ENCODE data around the gene PTBP1.

PTBP1 gene

DNA sequence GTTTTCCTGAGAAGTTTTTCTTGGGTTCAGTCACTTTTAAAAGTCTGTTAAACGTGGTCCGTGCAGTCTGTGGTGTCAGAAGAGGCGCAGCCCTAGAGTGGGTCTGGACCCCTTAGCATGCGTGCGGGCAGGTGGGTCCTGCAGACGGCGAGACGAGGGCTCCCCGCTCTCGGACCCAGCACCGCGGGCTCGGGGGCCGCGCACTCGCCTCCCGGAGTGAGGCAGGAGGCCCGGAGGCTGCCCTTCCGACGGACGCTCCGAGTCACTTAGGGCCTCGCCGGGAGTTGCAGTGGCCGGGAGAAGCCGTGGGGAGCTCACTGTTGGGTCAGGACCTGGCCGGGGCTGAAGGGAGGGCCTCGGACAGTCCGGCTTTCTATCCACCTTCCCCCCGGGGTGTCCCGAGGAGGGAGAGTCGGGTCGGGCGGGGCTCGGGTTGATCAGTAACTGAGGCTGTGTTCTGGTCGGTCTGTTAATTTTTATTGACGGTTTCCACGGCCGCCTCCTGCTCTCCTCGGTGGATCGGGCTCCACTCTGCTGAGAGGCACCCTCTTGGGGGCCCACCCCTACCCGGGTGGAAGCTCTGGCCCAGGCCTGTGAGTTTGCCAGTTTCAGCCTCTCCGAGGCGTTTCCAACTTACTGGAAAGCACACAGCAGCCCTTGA is 1.3 kb downstream of the PTBP1 start:
- no peak for FAIRE-seq

DNA sequence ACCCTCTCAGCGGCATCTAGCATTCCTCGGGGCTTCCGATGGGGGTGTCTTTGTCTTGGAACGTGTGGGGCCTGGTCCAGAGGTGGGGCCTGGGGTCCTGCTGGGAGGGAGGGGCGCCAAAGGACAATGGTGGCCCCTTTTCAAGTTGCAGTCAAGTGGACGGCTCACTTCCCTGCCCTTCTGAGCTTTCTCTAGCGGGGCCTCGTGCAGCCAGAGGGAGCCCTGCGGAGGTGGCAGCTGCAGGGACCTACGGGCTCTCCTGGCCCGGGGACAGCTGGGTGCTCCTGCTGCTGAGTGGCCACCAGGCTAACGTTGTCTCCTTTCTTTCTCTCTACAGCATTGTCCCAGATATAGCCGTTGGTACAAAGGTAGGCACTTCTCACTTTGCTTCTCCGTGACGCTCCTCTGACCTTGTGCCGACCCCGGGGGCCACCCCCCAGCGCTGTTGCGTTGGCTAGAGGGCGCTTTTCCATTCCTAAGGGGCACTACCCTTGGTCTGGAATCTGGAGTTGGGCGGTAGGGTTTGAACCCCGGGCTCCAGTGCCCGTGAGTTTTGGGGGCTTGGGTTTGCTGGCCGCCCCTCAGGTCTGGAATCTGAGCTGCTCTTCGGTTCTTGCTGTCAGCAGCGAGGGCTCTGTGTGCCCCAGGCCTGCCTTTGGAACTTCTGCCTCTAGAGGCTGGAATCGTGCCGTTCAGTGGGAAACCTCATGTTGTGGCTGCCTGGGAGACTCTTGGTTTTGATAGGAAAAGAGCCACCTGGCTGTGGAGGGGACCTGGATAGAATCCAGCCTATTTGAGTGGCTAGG is 2.0 kb downstream of the PTBP1 start:
- FAIRE-seq = no peak

DNA sequence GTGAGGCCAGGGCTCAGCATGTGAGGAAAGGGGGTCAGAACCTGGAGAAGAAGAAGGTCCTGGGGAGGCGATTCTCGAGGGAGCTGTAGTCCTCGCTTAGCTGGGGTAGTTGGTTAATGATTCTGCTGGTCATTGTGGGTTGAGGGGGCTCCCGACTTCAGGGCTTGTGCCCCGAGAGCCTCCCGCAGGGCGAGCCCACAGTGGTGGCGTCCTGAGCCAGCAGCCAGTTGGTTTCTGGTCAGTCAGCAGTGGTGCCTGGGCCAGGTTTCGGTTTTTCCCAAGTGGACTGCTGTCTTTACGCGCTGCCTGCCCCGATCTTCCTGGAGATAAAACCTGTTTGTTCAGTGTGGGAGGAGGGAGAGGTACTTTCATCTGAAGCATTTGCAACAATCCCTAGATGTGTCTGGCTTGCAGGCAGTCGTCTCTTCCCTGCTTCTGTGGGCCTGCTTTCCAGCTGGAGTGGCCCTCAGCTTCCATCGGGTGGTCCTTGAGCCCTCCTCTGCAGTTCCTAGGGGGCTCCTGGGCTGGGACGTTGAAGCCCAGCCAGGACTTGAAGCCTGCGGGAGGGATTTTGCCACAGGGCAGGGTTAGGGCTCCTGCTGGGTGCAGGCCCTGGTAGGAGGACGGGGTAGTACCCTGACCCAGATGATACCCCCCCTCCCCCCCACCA is 3.2 kb downstream of the PTBP1 start:
- no peak for FAIRE-seq

DNA sequence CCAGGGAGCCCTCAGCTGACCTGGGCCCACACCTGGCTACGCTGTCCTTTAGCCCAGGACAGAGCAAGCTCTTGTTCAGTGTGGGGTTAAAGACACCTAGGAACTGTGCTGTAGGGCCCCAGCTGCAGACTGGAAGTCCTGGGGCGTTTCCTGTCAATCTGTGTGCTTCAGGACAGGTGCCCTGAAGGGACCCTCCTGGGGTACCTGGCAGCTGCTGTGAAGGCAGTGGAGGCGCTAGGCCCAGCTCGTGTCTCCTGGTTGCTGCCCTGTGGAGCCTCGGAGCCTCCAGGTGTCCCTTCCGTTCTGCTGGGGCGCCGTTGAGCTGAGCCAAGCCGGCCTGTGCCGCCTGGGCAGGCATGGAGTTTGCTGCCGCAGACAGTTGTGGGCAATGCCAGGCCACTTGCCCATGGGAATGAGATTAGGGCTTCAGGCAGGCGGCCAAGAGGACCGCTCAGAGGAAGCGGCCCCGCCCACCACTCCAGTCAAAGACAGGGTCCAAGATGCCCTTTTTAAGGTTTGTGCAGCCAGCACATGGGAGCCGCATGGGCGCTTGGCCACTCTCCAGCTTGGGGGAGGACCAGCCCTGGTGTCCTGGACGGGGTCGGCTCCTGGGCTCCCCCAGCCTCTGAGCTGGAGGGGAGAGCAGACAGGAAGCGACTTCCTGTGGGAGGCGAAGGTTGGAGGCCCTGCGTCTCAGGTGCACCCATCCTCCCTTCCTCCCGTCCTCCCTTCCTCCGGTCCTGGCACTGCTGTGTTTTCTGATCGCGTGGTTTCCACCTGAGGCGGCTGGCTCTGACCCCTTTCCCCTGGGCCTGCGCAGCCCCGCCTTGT is 4.0 kb downstream of the PTBP1 start:
- no peak for FAIRE-seq

DNA sequence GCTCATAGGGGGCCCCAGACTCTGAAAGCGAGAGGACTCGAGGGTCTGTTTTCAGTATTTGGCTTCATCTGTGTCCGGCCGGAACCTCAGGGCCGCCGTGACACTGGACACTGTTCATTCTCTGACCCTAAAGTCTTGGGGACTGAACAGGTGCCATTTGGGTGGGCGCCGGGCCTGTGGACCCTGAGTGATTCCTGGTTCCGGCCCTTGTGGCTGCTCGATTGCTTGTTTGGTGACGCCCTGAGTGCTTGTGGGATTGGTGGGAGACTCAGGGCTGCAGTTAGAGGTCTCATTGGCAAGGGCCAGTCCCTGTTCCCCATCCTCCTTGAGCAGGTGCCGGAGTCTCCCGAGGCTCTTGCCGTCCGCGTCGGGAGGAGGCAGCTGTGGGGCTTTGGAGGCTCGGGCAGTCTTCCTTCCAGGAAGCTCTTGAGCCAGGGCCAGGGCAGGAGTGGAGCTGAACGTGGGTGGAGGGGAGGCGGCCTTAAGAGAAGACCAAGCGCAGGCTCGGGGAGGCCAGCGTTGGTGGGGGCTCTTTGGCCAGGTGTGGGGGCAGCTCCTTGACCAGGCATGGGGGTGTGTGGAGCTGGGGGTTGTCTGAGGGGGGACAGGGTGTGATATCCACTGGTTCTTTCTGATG is 4.7 kb downstream of the PTBP1 start:
- no peak for FAIRE-seq

DNA sequence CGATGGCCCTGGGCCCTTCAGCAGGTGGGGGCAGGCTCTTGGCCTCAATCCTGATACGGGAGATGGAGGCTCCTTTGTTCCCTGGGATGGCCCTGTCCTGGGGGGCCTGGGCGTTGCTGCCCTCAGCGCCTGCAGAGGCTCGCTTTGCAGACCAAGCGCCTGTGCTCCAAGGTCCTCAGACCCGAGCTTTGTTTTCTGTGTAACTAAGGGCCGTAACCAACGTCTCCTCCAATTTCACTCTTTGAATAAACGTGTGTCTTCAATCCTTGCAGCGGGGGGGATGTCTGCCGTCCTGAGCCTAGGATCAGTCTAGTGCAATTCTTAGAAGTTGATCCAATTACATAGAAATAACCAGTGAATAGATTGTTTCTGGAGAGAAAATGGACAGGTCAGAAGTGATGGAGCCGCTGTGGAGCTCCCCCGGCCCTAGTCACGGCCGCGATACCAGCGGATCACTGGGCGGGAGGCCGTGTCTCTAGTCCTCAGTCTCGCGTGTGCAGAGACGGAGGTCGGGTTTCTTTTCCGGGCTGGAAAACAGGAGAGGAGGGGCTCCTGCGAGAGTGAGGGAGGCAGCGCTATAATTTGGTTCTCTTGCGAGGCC is 5.3 kb downstream of the PTBP1 start:
- no peak for FAIRE-seq

DNA sequence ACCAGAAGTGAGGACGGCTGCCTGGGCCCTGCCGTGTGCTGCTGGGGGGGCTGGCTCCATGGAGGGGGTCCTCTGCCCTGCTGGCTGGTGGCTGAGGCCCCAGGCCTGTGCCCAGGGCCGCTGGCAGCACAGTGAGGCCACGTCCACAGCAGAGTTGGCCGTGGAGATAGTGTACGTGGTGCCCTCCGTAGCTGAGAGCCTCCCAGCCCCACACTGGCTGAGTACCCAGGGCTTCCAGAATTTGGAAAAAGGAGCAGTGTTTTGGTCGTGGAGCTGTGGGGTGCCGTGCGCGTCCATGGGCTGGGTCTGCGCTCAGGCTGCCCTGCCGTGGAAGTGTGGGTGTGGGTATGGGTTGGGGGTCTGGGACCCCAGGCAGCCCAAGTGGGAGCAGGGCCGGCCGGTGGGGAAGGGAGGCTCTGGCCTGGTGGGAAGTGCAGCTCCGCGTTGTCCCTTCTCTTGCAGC is 5.9 kb downstream of the PTBP1 start:
- FAIRE-seq = no peak

DNA sequence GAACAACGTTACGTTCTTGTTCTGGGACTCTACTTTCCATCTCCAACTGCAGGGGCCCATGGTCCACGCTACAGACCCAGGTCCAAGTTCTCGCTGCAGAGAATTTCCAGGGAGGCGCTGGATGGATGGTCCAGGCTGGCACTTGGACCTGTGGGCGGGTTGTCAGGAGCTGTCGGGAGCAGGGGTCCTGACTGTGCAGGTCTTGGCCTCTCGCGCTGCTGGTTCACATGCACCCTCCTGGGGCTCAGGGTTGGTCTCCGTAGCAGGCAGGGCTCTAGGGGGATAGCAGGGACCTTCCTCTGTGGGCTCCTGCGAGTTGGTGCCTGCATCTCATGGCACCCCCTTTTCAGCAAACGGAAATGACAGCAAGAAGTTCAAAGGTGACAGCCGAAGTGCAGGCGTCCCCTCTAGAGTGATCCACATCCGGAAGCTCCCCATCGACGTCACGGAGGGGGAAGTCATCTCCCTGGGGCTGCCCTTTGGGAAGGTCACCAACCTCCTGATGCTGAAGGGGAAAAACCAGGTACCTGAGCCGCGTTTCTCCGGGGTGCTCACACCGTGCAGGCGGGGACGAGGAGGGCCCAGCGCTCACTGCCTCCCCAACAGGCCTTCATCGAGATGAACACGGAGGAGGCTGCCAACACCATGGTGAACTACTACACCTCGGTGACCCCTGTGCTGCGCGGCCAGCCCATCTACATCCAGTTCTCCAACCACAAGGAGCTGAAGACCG is 6.6 kb downstream of the PTBP1 start:
- FAIRE-seq = no peak

DNA sequence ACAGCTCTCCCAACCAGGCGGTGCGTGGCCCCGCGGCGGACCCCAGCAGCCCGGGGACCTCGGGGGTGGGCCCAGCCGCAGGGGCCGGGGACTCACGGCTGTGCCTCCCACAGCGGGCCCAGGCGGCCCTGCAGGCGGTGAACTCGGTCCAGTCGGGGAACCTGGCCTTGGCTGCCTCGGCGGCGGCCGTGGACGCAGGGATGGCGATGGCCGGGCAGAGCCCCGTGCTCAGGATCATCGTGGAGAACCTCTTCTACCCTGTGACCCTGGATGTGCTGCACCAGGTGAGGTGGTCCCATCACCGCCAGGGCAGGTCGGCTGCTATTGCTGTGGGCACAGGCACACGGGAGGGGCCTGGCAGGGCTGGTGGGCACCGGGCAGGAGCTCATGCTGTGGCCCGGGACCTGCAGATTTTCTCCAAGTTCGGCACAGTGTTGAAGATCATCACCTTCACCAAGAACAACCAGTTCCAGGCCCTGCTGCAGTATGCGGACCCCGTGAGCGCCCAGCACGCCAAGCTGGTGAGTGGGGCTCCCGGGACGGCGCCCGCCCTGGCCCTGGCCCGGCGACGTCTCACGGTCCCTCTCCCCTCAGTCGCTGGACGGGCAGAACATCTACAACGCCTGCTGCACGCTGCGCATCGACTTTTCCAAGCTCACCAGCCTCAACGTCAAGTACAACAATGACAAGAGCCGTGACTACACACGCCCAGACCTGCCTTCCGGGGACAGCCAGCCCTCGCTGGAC is 7.3 kb downstream of the PTBP1 start:
- no peak for FAIRE-seq

DNA sequence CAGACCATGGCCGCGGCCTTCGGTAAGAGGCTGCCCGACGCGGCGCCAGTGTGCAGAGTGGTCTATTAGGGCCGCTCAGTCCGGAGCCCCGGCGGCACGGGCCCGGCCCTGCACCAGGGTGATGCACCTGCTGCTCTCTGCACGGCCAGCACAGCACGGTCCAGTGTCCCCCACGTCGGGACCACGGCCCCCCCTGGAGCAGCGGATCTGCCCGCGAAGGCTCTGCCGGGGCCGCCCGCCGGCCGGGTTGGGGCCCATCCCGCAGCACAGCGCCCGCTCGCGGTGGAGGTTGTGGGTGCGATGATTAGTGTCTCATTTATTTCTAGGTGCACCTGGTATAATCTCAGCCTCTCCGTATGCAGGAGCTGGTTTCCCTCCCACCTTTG is 7.9 kb downstream of the PTBP1 start:
- no peak for FAIRE-seq

DNA sequence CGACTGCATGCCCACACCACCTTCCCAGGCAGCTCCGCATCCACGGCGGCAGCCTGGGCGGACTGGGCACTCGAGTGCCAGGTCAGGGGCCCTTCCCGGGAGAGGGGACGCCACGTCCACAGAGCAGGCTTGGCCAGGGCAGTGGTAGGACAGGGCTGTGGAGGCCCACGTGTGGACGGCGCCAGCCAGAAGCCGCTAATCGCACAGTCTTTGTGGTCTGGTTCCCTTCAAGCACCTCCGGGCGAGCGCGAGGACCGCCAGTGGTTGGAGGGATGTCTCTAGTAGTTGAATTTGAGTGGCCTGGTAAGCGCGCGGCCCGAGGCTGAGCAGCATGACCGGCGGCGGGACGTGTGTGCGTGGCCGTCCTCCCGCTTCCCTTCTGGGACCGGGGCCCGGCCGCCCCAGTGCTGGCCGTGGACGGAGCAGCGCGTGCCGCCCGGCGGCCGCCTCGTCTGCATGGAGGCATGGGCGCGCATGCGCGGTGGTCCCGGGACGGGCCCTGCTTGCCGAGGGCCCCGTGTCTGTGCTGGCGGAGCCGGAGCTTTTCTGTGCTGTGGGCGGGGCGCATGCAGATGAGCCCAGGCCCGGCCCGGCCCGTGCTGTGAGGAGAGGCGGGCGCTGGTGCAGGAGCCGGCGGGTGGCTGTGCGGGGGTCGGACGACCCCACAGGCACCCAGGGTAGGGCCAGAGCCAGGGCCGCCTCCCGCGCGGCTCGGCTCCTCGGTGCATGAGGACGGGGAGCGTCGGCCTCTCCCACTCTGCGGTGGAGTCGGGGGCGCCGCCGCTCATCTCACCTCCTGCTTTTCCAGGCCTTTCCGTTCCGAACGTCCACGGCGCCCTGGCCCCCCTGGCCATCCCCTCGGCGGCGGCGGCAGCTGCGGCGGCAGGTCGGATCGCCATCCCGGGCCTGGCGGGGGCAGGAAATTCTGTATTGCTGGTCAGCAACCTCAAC is 8.6 kb downstream of the PTBP1 start:
- no peak for FAIRE-seq

DNA sequence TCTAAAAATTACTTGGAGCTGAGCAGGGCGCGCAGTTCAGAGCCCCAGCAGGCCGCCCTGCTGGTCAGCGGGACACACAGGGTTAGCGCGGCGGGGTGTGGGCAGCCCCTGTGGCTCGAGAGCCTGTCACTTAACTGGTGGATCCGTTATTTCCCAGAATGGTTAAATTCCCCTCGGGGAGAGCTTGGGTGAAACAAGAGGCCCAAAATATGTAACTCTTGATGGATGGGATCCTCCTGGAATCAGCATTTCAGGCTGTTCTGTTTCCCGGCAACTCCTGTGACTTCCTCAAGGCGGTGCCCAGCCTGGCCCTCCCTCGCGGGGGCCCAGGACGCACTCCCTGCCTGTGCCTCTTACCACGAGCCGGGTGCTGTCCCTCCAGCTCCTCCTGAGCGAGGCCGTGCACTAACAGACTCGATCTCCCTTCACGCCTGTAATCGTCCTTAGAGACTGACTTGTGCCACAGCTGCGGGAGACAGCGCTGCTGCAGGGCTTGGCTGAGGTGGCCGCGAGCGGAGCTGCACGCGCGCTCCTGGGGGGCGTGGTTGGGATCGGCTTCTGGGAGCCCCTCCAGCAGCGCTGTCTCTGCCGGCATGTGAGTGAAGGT is 9.7 kb downstream of the PTBP1 start:
- no peak for FAIRE-seq

DNA sequence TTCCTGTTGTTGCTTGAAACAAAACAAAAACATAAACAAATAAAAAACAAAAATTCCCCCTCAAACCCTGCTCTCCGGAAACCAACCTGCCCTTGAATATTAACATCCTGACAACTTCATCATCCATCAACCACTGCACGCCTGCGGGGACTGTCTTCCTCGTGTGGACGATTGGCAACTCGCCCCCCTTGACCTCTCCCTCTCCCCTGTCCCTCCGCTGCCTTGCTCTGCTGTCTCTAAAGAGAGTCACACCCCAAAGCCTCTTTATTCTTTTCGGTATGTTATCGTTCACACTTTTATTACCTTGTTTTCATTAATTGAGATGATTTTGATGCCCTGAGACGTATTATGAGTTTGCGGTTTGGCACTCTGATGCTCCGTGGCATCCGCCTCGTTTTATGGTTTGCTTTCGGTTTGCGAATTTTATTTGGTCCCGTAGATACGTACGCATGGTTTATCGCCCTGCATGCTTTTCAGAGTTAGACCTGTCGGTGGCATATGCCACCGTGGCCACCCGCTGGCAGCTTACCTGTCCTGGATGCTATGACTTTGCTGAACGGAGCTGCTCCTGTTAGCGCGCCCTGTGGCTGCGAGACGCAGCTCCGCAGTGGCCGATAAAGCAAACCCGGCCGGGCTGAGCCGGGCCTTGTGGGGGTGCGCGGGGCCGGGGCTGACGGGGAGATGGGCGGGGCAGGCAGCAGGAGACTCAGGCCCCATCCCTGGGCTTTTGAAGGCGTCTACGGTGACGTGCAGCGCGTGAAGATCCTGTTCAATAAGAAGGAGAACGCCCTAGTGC is 10.6 kb downstream of the PTBP1 start:
- FAIRE-seq = no peak

DNA sequence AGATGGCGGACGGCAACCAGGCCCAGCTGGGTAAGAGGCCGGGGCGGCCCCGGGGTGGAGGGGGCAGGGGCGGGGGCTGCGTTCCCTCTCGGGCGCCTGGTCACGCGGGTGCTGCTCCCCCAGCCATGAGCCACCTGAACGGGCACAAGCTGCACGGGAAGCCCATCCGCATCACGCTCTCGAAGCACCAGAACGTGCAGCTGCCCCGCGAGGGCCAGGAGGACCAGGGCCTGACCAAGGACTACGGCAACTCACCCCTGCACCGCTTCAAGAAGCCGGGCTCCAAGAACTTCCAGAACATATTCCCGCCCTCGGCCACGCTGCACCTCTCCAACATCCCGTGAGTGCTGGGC is 11.1 kb downstream of the PTBP1 start:
- FAIRE-seq = no peak

DNA sequence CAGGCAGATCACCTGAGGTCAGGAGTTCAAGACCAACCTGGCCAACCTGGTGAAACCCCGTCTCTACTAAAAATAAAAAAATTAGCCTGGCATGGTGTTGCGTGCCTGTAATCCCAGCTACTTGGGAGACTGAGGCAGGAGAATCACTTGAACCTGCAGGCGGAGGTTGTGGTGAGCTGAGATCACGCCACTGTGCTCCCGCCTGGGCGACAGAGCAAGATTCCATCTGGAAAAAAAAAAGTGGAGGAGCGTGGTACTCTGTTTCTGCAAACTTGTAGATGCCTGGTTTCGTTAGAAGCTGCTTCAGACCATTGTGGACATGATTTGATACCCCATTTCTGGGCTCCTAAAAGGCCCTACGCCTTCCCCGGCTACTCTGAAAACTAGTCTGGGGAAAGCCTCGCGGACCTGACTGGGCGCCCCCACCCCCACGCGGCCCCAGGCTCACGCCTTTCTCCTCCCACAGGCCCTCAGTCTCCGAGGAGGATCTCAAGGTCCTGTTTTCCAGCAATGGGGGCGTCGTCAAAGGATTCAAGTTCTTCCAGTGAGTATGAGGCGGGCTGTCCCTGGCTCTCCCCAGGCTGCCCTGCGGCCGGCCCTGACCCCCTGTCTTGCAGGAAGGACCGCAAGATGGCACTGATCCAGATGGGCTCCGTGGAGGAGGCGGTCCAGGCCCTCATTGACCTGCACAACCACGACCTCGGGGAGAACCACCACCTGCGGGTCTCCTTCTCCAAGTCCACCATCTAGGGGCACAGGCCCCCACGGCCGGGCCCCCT is 13.0 kb downstream of the PTBP1 start:
- FAIRE-seq = no peak

DNA sequence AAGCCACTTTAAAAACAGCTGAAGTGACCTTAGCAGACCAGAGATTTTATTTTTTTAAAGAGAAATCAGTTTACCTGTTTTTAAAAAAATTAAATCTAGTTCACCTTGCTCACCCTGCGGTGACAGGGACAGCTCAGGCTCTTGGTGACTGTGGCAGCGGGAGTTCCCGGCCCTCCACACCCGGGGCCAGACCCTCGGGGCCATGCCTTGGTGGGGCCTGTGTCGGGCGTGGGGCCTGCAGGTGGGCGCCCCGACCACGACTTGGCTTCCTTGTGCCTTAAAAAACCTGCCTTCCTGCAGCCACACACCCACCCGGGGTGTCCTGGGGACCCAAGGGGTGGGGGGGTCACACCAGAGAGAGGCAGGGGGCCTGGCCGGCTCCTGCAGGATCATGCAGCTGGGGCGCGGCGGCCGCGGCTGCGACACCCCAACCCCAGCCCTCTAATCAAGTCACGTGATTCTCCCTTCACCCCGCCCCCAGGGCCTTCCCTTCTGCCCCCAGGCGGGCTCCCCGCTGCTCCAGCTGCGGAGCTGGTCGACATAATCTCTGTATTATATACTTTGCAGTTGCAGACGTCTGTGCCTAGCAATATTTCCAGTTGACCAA is 13.7 kb downstream of the PTBP1 start:
- FAIRE-seq = no peak

DNA sequence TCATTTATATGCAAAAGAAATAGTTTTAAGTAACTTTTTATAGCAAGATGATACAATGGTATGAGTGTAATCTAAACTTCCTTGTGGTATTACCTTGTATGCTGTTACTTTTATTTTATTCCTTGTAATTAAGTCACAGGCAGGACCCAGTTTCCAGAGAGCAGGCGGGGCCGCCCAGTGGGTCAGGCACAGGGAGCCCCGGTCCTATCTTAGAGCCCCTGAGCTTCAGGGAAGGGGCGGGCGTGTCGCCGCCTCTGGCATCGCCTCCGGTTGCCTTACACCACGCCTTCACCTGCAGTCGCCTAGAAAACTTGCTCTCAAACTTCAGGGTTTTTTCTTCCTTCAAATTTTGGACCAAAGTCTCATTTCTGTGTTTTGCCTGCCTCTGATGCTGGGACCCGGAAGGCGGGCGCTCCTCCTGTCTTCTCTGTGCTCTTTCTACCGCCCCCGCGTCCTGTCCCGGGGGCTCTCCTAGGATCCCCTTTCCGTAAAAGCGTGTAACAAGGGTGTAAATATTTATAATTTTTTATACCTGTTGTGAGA is 14.3 kb downstream of the PTBP1 start:
- no peak for FAIRE-seq

Measured in endometrium (tissue), 2 donors.